Esophagus squamous epithelium (tissue), 5 donors: ENCODE measurements around the gene CFAP299. TPM values are rescaled to one million over a fixed set of nuclear protein-coding genes. Genes with fewer than 3 reads are reported as not detected.

Experiments
- DNase-seq: peaks from one replicate; lab custom pipeline; 2025; lab: John Stamatoyannopoulos, UW
- H3K27ac ChIP-seq, 4 donors: fragments of 200-600 bp; sonication (generic); one replicate each; pipeline ENCODE4 v1.5.1; 2016 to 2019; ENCODE audit warnings: mild to moderate bottlenecking in 1 of 4
- H3K27me3 ChIP-seq, 4 donors: fragments of 200-600 bp; sonication (generic); 1 replicate in 3 of 4; 2 replicates in 1 of 4; pipeline versions ENCODE4 v1.5.1 to v1.6.0; 2017 to 2021; ENCODE audit warnings: antibody characterized with exemption in 1 of 4
- H3K36me3 ChIP-seq, 3 donors: fragments of 200-600 bp; sonication (generic); one replicate each; pipeline ENCODE4 v1.5.1; 2016 to 2019
- H3K4me1 ChIP-seq, 3 donors: fragments of 200-600 bp; sonication (generic); one replicate each; pipeline ENCODE4 v1.5.1; 2017 to 2019
- H3K4me3 ChIP-seq, 4 donors: fragments of 200-600 bp; sonication (generic); 1 replicate in 3 of 4; 2 replicates in 1 of 4; pipeline ENCODE4 v1.5.1; 2016 to 2019; ENCODE audit warnings: mild to moderate bottlenecking in 2 of 4, moderate library complexity in 1 of 4
- H3K9me3 ChIP-seq, 3 donors: fragments of 200-600 bp; sonication (generic); one replicate each; pipeline ENCODE4 v1.5.1; 2016 to 2019
- POLR2A ChIP-seq, 4 donors: fragments of 450-650 bp; IDR thresholded peaks; one replicate each; pipeline ENCODE4 v1.6.1; 2017; ENCODE audit warnings: antibody characterized with exemption in 4 of 4, mild to moderate bottlenecking in 4 of 4, moderate library complexity in 3 of 4
- WGBS, 2 donors: methylation state at CpG; one replicate each; pipeline ENCODE4 v1.1.5; 2018; 5-methylcytosine and 5-hydroxymethylcytosine counted together
- intact Hi-C: fragments of 100-400 bp; cut with DNase I; formaldehyde crosslinking; loops from one replicate; pipeline ENCODE4 v1.15.0; 2022
- total RNA-seq, 4 donors: library from RNA; depleted of rRNA; stranded (reverse); fragments of >200 nt; gene quantifications; one replicate each; pipeline ENCODE4 v1.1.0, GENCODE V29; 2016
- TF ChIP-seq, protein P1 (sequence below), 6 experiments: fragments of 450-650 bp in 4 of 6; fragments of 200-600 bp in 2 of 6; sonication (generic) in 2 of 6; IDR thresholded peaks; one replicate each; pipeline ENCODE4 v1.5.1; 2016 to 2019; ENCODE audit warnings: antibody characterized with exemption in 6 of 6, mild to moderate bottlenecking in 4 of 6, moderate library complexity in 4 of 6
- donor health status: DM: yes; HTN: yes; CAD: no.

The CFAP299 gene
- total RNA-seq, 4 donors from 2014 or later = not detected

DNA sequence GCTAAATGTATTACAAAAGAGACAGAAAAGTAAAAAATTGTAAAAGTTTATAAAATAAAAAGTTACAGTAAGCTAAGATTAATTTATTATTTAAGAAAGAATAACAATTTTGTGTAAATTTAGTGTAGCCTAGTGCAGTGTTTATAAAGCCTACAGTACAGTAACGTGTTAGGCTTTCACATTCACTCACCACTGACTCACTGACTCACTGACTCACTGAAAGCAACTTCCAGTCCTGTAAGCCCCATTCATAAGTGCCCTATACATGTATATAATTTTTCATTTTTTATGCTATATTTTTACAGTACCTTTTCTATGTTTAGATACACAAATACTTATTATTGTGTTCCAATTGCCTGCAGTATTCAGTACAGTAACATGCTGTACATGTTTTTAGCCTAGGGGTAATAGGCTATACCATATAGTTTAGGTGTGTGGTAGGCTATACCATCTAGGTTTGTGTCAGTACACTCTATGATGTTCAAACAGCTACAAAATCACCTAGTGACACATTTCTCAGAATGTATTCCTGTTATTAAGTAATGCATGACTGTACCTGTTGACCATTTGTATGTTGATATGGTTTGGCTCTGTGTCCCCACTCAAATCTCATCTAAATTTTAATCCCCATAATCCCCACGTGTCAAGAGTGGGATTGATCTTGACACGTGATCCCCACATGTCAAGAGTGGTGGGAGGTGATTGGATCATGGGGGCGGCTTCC, 57.9 kb downstream of the CFAP299 start:
- TF ChIP-seq, protein P1, sequence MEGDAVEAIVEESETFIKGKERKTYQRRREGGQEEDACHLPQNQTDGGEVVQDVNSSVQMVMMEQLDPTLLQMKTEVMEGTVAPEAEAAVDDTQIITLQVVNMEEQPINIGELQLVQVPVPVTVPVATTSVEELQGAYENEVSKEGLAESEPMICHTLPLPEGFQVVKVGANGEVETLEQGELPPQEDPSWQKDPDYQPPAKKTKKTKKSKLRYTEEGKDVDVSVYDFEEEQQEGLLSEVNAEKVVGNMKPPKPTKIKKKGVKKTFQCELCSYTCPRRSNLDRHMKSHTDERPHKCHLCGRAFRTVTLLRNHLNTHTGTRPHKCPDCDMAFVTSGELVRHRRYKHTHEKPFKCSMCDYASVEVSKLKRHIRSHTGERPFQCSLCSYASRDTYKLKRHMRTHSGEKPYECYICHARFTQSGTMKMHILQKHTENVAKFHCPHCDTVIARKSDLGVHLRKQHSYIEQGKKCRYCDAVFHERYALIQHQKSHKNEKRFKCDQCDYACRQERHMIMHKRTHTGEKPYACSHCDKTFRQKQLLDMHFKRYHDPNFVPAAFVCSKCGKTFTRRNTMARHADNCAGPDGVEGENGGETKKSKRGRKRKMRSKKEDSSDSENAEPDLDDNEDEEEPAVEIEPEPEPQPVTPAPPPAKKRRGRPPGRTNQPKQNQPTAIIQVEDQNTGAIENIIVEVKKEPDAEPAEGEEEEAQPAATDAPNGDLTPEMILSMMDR (IDR thresholded peaks at IDR 0.05) = no peak
- TF ChIP-seq POLR2A (IDR thresholded peaks at IDR 0.05) = no peak

DNA sequence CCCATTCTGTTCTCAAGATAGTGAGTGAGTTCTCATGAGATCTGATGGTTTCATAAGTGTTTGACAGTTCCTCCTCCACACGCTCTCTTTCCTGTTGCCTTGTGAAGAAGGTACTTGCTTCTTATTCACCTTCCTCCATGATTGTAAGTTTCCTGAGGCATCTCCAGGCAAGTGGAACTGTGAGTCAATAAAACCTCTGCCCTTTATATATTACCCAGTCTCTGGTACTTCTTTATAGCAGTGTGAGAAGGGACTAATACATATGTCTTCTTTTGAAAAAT, 58.4 kb downstream of the CFAP299 start:
- 100% methylated on average over 1 of the region's 1 CpG for WGBS, 2 donors
- Histone ChIP-seq H3K9me3 (no peaks in the 10 kb centered on the region), H3K4me1 (no peaks in the 10 kb centered on the region), H3K36me3 (no peaks in the 10 kb centered on the region), H3K27me3 (no peaks in the 10 kb centered on the region), H3K4me3 (no peak overlapping the region), H3K27ac (no peak overlapping the region)
- TF ChIP-seq, protein P1 (IDR thresholded peaks at IDR 0.05) = no peak
- TF ChIP-seq POLR2A (IDR thresholded peaks at IDR 0.05) = no peak
- DNase-seq = no peak
- intact Hi-C loops = no loop called here

More for the DNA sequence above, 57.9 kb downstream of the CFAP299 start:
- Histone ChIP-seq H3K4me3 (no peak overlapping the region), H3K27me3 (no peaks in the 10 kb centered on the region), H3K4me1 (no peaks in the 10 kb centered on the region), H3K9me3 (no peaks in the 10 kb centered on the region), H3K27ac (no peak overlapping the region), H3K36me3 (no peaks in the 10 kb centered on the region)
- intact Hi-C loops = no loop called here
- DNase-seq = no peak
- WGBS, 2 donors = 49 to 54% methylated on average over 3 to 4 of the region's 4 CpGs

DNA sequence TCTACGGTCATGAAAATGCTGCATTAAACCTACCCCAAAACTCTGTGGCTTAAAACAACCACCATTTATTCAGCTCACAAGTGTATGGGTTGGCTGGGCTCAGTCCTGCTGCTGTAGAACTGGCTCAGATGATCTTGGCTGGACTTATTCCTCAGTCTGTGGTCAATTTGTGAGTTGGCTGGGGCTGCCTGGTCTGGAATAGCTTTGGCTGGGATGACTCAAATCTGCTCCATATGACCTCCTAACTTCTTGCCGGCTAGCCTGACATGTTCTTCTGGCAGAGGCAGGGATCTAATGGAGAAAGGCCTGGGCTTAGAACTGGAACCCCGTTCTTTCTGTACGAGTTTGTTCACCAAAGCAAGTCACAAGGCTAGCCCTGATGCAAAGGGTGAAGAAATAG, 71.7 kb downstream of the CFAP299 start:
- no peaks in the 10 kb centered on the region for H3K36me3 ChIP-seq
- DNase-seq = no peak
- WGBS, 2 donors = 77 to 81% methylated on average over 3 to 4 of the region's 4 CpGs
- H3K4me1 ChIP-seq = no peaks in the 10 kb centered on the region
- H3K4me3 ChIP-seq = no peak overlapping the region
- H3K9me3 ChIP-seq = no peaks in the 10 kb centered on the region
- no peaks in the 10 kb centered on the region for H3K27me3 ChIP-seq
- TF ChIP-seq, protein P1 (IDR thresholded peaks at IDR 0.05) = no peak
- no peak for TF ChIP-seq POLR2A (IDR thresholded peaks at IDR 0.05)
- intact Hi-C loops = no loop called here
- H3K27ac ChIP-seq = no peak overlapping the region

DNA sequence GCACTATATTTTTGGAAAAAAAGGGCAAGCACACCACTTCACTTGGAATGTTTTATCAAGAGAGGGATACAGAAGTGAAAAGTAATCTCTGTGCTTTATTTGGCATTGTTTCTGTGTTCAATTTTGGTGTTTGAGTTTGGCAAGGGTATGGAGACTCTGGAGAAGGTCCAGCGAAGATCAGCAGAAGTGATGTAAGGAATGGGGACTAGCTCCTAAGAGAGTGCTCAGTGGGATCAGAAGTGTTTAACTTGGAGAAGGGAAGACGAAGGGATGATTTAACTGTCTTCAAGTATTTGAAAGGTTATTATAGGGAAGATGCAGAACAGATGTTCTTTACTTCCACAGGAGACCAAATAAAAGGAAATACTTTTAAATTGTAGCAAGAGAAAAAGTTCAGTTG, 74.3 kb downstream of the CFAP299 start:
- Histone ChIP-seq H3K27ac (no peak overlapping the region), H3K36me3 (no peaks in the 10 kb centered on the region), H3K4me1 (no peaks in the 10 kb centered on the region), H3K4me3 (no peak overlapping the region), H3K27me3 (no peaks in the 10 kb centered on the region), H3K9me3 (no peaks in the 10 kb centered on the region)
- intact Hi-C loops = no loop called here
- TF ChIP-seq, protein P1 (IDR thresholded peaks at IDR 0.05) = no peak
- TF ChIP-seq POLR2A (IDR thresholded peaks at IDR 0.05) = no peak
- WGBS, 2 donors = 65 to 73% methylated on average over 2 of the region's 2 CpGs
- DNase-seq = no peak

DNA sequence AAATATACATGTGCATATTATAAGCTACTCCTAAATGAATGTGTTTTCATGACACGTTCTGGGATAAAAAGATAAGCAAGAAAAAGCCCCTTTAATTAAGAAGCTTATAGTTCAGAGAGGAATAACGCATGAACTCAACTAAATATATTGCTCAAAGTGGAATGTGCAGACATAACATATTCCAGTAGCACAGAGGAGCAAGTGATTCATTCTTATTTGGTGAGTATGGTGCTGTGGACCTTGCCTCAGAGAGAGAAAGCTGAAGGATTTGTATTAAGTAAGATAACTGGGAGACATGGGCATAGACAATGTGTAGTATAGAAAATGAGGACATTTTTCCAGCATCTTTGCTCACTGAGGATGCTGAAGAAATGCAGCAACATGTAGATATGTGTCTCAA, 76.8 kb downstream of the CFAP299 start:
- H3K36me3 ChIP-seq = no peaks in the 10 kb centered on the region
- intact Hi-C loops = no loop called here
- H3K9me3 ChIP-seq = no peaks in the 10 kb centered on the region
- no peak for DNase-seq
- WGBS, 2 donors = 73% methylated on average over 2 of the region's 2 CpGs
- TF ChIP-seq, protein P1 (IDR thresholded peaks at IDR 0.05) = no peak
- no peak overlapping the region for H3K27ac ChIP-seq
- no peak overlapping the region for H3K4me3 ChIP-seq
- H3K4me1 ChIP-seq = no peaks in the 10 kb centered on the region
- no peaks in the 10 kb centered on the region for H3K27me3 ChIP-seq
